NCI-H82 treated with DMSO at 0.1 percent for 48 hours (cell line): ENCODE data around the gene MIER2.
"Not testable (repeated sequence)": the region's sequence is repeated elsewhere in the genome, so short reads cannot be mapped to it uniquely, and the experiment has no call there.

ENCODE experiments used
- DNase-seq: peaks from one replicate; lab custom pipeline; 2025; ENCODE audit not compliant: unreplicated experiment; lab: John Stamatoyannopoulos, UW

MIER2 gene

DNA sequence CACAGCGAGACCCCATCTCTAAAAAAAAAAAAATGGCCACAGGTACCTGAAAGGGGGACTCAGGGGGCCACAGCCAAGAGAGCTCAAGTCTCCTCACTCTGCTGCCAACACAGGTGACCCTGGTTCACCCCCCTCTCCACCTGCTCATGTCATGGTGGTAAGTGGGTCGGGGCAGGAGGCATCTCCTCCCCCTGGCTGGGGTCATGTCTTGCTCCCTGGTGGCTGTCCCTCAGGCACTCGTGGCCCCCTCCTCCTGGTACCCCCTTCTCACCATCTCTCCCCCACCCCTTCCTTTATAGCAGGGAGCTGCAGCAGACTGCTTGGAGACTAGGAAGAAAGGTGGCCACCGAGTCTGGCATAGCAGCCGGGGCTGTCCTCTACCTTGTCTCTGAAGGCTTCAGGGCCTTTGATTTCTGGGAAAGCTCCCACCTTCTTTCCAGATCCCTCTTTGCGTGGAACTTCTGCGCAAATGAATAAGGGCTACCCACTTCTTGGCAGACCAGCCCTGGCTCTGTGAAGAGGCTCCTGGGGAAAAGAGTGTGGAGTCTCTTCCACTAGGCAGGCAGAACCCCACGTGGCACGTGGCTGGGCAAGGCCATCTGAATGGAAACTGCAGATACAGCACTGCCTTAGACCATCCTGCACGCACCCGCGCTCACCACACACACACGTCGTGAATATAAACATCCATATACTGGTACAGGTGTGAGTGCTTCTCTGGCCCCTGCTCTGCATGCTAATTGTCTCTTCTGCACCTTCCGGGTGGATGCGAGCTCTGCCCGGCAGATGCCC, 20.1 kb upstream of the MIER2 start:
- DNase-seq, result no peak

DNA sequence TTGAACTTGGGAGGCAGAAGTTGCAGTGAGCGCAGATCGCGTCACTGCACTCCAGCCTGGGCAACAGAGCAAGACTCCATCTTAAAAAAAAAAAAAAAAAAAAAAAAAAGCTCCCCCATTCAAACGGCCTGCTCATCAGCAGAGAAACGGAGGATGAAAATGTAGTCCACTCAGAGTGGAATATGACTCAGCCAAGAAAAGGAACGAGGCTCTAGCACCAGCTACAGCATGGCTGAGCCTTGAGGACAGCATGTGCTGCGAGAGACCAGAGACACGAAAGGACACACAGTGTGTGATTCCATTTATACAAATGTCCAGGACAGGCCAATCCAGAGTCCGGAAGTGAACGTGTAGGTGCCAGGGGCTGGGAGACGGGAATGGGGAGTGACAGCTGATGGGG, 18.1 kb upstream of the MIER2 start:
- DNase-seq, result no peak

DNA sequence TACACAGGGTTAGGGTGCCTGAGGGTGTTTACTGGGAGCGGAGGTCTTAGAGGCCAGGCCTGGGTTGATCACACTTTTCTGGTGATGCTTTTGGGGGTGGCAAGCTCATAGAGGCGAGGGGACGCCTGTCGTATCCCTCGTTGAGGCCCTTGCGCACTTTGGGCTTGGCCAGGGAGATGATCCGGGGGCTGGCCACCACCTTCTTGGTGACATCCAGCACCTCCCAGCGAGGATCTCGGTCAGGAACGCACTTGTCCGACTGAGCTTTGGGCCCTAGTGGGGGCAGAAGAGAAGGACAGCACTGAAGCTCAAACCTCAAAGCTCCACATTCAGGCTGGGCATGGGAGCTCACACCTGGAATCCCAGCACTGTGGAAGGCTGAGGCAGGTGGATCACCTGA, 17.6 kb upstream of the MIER2 start:
- DNase-seq, result no peak

DNA sequence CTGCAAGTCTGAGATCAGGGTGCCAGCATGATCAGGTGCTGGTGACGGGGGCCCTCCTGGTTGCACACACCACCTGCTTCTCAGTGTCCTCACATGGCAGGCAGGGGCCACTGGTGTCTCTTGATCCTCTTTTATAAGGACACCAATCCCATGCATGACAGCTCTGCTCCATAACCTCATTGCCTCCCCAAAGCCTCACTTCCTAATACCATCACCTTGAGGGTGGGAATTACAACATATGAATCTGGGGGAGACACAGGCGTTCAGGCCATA, 15.0 kb upstream of the MIER2 start:
- DNase-seq, result no peak

DNA sequence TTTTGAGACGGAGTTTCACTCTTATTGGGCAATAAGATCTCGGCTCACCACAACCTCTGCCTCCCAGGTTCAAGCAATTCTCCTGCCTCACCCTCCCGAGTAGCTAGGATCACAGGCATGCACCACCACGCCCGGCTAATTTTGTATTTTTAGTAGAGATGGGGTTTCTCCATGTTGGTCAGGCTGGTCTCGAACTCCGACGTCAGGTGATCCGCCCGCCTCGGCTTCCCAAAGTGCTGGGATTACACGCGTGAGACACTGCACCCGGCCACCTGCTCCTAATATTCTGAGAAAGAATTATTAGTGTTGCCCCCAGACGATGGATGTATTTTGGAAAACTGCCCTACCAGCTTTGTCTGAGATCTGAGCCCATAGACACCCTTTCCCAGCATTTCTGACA, 10.9 kb upstream of the MIER2 start:
- not testable (repeated sequence) for DNase-seq

DNA sequence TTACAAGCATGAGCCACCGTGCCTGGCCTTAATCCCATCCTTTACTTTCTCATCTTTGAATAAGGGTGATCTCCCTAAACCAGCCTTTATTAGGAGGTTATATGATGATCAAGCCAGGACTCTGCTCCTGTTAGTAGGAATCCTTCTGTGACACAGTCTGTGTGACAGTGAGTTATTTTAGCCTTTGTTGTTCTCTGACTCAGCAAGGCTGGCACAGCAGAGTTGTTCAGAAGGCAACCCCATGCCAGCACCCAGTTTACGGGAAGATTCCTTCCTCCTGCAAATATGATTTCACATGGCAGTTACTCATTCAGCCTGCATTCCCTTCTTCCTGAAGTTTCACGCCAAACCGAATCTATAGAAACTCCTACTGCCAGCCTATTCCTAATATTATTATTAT, 10.5 kb upstream of the MIER2 start:
- DNase-seq, result no peak

DNA sequence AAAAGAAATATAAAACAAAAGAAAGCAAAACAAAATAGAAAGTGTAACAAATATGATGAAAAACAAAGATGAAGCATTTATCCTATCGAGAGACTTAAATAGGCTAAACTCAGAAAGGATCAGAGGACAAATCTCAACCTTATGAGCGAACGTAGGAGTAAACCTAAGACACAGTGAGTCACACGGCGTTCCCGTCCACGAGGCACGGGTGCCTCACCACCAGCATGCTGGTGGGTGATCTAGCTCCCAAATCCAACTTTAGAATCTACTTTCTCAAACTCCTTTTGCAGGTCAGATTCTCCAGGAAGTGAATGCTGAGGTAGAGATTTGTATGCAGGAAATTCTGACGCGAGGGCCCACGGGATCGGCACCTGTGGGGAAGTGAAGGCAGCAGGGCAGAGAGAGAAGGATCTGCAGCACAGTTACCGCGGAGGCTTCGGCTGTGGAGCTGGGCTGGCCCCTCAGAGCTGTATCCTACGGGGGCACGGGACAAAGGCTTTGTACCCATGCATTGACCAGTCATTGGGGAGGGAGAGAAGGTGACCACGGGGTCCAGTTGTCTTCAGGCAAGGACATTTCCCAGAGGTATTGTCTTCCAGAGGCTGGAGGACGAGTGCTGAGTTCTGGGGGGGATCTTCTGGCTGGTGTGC, 7.5 kb upstream of the MIER2 start:
- DNase-seq, result no peak

DNA sequence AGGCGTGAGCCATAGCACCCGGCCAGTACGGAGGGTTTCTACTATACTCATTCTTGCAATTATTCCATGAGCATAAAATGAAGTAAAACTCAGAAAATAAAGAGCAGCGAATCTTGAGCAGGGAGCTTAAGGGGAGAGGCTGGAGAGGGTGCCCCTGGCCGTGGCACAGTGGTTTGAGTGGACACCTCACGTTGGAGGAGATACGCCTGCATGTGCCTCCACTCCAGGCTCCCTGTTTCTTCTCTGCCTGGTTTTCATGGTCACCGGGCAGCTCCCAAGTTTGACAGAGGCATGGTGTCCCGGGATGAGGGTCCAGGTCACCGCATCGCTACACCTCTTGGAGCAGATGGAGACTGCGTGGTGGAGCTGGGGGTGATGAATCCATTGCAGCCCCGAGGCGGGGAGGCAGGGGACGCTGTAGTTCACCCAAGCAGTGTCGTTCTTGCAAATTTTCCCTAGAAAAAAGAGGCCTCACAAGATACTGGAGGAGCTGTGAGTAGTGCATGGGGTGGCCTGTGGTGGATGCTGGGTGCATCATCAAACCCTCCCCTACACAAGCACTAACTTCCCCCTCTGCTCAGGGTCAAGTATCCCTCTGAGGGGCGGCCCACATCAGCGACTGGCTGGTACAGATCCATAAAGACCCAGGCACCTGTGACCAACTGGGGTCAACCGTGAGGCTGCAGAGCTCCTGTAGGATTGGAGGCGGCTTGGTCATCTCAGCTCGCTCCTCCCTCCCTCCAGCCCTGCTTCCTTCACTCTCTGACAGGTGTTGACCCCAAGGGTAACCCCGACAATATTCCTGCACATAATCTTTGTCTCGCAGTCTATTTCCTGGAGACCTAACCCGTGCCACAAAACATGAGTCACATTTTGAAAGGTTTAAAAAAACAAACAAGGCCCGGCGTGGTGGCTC, 3.6 kb upstream of the MIER2 start:
- no peak for DNase-seq

DNA sequence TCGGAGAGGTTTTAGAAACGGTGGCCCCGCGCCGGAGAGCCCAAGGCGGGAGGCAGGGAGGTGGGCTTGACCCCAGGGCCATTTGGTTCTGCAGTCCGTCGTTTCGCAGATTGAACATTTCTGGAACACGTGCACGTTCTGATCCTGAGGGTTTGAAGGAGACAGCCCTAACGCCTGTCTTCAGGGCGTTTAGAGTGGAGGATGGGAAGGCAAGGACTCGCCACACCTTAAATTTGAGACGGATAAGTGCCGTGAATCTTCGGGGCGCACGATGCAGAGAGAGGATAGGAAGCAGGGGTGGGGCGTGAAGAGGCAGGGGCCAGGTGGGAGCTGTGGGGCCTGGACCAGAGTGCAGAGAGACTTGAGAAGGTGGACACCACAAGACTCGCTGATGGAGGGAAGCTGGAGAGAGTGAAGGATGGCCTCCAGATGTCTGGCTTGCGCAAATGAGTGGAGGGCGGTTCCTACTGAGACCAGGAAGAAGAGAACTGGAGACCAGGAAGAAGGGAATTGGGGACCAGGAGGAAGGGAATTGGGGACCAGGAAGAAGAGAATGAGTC, 804 bp upstream of the MIER2 start:
- no peak for DNase-seq

DNA sequence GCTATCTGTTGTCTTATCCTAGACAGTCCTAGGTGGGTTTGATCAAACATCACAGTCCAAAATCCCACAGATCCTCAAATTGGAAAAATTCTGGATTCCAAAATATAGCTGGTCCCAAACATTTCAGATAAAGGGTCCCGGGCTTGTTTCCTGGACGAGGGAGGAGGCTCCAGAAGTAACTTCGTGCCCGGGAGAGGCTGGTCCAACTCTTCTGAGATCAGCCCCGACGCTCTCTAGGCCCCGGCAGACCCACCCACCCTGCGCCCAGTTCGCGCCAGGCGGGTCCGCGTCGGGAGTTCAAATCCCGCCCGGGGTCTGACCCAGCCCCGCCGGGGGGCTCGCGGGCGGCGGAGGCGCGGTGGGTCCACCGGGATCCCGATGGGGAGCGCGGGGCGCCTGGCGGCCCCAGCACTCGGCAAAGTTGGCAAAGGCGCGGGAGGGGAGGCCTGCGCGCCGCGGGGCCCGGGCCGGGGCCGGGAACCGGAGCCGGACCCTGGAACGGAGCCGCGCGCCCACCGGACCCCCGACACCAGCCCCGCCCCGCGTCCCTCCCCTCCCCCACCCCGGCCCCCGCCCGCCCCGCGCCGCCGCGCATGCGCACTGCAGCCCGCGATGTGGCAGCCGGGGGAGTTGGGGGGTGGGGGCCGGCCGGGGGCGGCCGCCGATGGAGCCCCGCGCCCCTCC, 513 bp downstream of the MIER2 start:
- no peak for DNase-seq

DNA sequence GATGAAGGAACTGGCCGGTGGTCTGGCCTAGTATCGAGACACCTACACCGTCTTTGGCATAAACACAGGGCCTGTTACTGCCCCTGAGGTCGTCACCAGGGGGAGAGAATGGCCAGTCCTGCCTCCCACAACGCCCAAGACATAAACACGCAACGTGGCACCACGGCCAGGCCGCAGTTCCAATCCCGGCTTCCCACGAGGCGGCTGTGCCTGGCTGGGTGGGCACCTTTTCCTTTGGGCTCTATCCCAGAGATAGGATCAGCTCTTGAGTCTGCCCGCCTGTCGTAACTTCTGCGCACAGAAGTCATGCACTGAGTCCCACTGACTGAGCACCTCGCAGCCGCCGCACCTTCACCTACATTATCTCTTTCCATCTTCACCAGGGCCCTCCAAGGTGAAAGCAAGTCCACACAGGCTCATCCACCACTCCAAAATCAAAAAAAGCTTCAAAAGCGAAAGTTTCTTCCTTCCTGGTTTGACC, 1.1 kb downstream of the MIER2 start:
- no peak for DNase-seq

DNA sequence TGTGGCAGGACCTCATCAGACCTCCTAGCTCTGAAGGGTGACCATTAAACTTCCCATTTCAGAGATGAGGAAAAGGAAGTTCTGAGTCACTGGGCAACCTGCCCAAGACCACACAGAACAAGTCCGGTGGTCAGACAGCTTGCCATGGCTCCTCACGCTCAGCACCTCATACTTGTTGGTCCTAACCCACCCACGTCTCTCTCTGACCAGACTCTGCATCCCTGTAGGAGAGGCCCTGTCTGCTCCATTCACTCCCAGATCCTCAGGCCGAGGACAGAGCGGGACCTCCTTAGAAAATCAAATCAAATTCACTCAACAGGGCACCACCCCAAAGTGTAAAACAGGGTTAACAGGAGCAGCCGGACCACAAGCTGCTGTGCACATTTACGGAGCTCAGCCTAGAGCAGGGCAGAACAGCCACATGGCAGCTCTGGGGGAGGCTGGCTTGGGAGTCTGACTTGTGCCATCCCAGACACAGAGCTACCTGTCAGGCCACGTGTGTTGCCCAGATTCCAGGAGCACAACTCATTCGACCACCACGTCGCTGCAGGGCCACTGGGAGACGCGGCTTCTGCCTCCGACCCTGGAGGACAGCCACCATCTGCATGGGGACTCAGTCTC, 1.7 kb downstream of the MIER2 start:
- DNase-seq, result no peak

DNA sequence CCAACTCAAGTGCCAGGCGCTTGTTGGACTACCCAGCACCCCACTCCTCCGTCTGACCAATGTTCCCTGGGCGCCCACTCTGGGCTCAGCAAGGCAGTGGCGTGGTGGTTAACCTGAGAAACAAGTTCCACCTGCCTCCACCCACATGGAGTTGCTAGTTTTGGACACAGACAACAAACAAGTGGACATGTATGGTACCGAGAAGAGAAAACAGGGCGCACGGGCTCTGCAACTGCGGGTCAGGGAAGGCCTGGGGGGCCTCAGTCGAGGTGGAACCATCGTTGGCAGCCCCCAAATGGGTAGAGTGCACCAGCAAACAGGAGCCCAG, 2.5 kb downstream of the MIER2 start:
- no peak for DNase-seq

DNA sequence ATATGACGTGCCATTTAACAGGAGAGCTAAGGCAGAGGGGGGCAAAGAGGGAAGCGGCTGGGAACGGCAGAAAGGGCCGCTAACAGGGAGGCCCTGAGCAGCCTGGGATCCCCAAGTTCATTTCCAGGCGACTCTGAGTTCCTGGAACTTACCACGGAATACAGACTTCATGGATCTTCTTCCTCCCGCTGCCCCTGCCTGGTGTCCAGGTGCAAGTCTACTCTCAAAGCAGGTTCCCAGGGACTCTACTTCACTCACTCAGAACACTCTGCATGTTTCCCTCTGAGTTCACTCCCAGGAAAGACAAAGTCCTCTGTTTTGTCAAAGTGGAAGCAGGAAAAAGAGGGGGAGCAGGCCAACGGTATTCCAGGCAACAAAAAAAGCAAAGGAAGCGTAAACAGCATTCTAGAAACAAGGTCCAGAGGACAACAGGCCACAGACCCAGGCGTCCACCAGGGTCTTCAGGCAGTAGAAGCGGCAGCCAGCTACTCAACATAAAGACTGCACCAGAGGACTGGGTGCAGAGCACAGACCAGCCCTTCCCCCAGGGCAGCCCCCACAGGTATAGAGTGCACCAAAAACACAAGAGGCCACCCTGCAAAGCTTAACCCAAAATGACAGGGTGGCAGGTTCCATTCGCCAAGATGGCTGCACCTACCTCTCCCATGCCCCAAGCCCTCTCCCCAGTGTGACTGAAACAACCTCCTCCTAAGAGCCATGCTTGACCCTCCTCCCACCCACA, 3.0 kb downstream of the MIER2 start:
- DNase-seq, result no peak

DNA sequence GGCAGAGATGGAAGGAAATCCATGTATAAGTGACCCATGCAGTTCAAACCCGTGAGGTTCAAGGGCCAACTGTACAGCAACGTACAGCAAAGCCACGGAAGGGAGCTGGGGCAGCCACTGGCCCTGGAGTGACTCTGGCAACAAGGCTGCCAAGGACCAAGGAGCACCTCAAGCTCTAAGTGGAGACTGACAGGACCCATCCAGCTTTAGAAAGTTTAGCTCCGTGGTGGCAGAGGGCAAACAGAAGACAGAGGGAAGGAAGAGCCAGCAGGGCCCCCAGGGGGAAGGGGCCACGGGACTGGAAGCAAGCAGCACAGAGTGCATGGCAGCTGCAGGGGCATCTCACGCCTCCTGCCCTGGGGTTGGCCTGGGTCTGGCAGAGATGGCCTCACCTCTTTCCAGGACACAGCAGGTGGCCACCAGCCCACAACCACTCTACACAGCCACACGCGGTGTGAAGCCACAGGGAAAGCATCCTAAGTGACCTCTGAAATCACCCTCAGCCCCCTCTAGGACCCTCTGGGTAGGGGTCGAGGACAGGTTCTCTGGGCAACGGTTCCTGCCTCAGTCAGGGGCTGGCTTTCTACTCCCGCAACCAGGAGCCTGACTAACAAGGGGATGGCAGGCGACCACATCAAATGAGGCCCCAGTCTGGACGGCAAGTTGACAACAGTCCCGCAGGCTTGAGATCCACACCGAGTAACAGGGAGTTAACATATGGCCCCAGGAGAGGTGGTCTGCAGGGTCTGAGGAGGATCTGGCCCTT, 3.8 kb downstream of the MIER2 start:
- DNase-seq, result no peak

DNA sequence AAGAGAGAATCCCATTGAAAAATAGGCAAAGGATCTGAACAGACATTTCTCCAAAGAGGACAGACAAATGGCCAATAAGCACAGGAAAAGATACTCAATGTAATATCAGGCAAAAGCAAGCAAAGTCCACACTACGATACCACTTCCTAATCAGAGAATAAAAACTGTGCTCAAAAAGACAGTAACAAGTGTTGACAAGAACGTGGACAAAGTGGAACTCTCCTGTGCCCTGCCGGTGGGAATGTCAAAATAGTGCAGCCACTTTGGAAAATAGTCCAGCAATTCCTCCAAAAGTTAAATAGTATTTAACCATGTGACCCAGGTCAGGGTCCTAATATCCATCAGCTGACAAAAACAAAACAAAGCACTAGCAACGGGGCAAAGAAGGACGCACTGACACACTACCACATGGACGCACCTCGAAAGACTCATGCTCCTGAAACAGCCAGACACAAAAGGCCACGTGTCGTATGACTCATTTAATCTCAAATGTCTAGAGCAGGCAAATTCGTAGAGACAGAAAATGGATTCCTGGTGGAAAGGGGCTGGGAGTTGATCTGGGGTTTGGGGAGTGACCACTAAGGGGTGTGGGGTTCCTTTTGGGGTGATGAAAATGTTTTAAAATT, 5.2 kb downstream of the MIER2 start:
- no peak for DNase-seq

DNA sequence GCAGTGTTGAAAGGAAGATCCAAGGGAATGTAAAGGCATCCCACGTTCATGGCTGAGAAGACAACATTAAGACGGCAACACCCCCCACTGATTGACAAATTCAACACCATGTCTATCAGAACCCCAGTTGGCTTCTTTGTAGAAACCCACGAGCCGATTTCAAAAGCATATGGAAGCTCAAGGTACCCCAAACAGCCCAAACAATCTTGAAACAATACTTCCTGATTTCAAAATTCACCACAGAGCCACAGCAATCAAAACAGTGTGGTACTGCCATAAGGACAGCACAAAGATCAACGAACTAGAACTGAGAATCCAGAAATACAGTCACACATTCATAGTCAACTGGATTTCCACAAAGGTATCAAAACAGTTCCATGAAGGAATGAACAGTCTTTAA, 6.2 kb downstream of the MIER2 start:
- no peak for DNase-seq

DNA sequence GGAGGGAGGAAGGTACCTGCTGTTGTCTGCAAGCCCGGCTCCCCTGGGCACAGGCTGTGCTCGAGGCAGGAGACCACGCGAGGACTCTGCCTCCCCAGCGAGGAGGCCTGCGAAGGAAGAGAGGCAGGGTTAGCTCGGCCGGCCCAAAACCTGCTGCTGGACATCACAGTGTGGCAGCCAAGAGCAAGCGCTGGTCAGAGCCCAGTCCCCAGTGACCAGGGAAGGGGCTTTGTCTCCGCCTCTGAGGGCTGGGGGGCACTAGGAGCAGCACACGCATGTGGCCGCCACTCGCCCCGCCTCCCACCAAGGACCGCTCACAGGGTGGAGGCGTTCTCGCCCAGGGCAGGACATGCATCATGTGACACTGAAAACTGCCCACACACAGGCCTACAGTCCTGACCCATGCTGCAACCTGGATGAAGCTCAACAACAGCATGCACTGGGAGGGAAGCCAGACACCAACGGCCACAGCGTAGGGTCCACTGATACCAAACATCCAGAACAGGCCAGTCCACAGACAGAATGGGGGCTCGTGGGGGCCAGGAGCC, 8.5 kb downstream of the MIER2 start:
- no peak for DNase-seq
